LHCN-M2 (cell line): ENCODE data around the gene SLC39A5. TPM values are rescaled to one million over a fixed set of nuclear protein-coding genes. Genes with fewer than 3 reads are reported as not detected.

Experiments
- DNase-seq: peaks from one replicate; pipeline ENCODE4 v3.0.0-alpha.2; 2012; ENCODE audit warnings: low read depth
- polyA plus RNA-seq: library from polyadenylated mRNA; unstranded; fragments of >200 nt; gene quantifications from one replicate; pipeline ENCODE4 v1.2.1, GENCODE V29; 2012; ENCODE audit warnings: missing spikeins
- total RNA-seq: library from RNA; depleted of rRNA; stranded (reverse); fragments of >200 nt; gene quantifications from 2 replicates; pipeline ENCODE4 v1.2.3, GENCODE V29; 2014; rRNA removed

The SLC39A5 gene, protein sequence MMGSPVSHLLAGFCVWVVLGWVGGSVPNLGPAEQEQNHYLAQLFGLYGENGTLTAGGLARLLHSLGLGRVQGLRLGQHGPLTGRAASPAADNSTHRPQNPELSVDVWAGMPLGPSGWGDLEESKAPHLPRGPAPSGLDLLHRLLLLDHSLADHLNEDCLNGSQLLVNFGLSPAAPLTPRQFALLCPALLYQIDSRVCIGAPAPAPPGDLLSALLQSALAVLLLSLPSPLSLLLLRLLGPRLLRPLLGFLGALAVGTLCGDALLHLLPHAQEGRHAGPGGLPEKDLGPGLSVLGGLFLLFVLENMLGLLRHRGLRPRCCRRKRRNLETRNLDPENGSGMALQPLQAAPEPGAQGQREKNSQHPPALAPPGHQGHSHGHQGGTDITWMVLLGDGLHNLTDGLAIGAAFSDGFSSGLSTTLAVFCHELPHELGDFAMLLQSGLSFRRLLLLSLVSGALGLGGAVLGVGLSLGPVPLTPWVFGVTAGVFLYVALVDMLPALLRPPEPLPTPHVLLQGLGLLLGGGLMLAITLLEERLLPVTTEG
- not detected in 2 replicates for total RNA-seq
- polyA plus RNA-seq, result not detected

DNA sequence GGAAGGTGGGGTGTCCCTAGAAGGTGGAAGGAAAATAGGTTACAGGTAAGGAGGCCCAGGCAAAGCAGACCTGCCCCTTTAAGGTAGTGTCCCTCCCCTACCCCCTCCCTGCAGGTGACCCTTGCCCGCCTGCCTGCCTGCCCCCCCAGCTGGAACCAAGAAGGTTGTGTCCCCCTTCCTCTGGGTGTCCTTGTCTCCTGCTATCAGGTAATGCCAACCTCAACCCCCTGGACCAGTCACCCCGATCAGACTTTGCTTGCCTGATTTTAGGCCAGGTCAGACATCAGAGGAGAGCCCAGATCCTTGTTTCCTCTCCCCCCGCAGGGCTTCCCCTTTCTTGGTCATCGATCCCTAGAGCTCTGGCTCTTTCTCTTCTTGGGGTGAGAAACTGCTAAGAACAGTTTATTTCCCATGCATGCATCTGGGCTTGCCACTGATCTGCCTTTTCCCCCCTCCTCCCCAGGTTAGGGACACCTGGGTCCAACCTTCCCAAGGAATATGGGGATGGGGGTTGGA lies at the start of gene SLC39A5:
Gene SLC39A5 (plus strand): TSS at position 136 of the 516 bp plus-strand sequence. CDS start 1,224 bp downstream, outside the sequence.
- no peak for DNase-seq

- DNase-seq, result no peak
Measured at GRCh38 chr12:56186957-56187356, 42.9 kb upstream of the SLC39A5 start.

GRCh38 chr12:56188131-56188777 lies 41.6 kb upstream of the SLC39A5 start:
- DNase-seq, result no peak

- no peak for DNase-seq
Measured at GRCh38 chr12:56188778-56189098, 41.1 kb upstream of the SLC39A5 start.

DNA sequence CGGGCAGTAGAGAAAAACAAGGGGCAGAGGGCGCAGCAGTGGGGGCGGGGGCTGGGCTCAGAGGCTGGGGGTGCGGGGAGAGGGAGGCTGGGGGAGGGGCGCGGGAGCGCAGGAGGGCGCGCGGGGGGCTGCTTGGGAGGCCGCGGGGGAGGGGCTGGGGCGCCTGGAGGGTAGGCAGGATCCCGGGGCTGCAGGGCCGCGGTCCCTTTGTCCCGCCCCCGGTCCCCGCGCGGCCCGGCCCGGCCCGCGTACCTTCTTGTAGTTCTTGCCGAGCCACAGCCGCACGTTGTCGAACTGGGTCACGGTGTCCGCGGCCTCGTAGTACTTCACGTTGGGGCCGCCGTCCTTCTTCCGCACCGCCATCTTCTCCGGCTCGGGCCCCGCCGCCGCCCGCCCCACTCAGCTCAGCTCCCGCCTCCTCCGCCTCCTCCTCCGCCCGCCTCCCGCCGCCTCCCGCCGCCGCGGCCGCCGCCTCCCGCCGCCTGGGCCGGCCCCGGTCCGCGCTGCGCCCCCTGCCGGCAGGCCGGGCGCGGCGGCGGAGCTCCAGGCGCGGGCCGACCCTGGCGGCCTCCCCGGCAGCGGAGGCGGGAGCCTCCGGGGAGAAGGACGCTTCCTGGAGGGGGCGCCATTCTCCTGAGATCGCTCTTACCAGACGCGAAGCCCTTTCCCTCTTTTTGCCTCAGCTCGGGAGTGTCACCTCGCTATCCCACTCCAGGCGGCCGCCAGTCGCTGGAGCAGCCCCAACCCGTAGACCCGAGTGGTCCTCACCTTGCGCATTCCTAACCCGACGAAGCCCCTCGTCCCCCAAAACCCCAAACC lies 40.5 kb upstream of the SLC39A5 start, which contains the start of gene SMARCC2:
Gene SMARCC2 (minus strand): TSS at position 385 of the 819 bp plus-strand sequence. CDS start 22 bp downstream, at position 363.
- DNase-seq, result peak; percentile 77

DNA sequence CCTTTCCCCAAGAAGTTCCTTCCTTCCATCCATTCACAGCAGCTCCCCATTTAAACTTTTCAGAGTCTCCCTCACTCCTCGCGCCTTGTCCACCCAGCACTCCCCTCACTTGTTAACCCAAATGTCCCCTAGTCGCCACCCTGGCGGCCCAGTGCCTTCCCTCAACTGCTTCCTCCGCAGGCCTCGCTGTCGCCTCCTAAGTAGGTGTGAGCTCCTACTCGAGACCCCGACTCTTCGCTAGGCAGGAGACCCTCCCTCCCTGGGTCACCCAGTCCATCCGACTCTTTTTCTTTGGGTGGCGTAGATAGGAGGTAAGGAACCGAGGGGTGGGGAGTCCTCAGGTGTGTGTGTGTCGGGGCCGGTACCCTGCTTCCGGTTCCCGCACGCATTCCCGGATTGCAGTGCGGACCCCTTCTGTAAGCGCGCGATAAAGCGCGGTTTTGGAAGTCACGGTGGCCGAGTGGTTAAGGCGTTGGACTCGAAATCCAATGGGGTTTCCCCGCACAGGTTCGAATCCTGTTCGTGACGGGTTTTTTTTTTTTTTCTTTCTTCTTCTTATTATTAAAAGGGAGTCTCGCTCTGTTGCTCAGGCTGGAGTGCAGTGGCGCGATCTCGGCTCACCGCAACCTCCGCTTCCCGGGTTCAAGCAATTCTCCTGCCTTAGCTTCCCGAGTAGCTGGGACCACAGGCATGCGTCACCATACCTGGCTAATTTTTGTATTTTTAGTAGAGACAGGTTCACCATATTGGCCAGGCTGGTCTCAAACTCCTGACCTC lies 39.7 kb upstream of the SLC39A5 start:
- peak; percentile 86 for DNase-seq

DNA sequence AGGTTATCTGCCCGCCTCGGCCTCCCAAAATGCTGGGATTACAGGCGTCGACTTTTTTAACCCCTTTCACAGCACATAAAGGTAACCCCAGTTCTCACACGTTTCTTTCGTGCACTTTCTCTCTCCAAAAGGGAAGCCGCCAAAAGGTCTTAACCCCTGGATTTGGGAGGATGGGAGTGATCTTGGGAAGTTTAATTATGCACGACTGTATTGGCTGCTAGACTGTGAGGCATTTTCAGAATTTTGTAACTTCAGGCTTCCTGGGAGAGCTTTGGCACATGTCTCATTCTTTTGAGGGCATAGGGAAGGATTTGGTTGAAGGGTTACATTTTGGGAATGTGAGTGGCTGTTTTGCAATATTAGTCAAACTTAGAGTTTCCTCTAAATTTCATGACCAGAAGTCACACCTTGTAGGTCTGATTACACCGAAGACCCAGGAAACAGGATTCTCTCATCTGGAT lies 39.1 kb upstream of the SLC39A5 start:
- no peak for DNase-seq

- DNase-seq, result no peak
Measured at GRCh38 chr12:56192582-56192981, 37.3 kb upstream of the SLC39A5 start.

DNA sequence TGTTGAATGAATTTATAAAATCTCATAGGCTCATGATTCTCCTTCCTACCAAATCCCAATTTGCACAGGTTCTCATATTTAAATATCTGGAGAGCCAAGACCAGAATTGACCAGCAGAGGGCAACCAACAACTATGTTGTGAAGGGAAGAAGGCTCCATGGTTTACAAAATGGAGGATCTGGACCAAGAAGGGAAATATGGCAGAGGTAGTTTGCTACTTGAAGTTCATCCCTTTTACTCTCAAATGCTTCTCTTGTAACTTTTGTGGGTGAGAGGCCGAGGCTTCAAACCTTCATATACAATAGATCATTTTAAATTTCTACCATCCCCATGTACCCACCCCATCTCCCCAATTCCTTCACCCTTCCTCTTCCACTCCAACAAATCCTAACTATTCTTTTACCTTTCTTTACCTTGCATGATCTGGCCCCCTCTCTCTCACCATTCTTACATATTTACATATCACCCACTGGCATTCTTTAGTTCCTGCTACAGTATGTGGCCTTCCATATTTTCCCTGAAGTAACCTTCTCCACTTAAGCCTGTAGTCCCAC lies 36.7 kb upstream of the SLC39A5 start:
- peak; percentile 83 for DNase-seq

- DNase-seq, result peak; percentile 73
Measured at GRCh38 chr12:56196818-56197550, 32.9 kb upstream of the SLC39A5 start.

DNA sequence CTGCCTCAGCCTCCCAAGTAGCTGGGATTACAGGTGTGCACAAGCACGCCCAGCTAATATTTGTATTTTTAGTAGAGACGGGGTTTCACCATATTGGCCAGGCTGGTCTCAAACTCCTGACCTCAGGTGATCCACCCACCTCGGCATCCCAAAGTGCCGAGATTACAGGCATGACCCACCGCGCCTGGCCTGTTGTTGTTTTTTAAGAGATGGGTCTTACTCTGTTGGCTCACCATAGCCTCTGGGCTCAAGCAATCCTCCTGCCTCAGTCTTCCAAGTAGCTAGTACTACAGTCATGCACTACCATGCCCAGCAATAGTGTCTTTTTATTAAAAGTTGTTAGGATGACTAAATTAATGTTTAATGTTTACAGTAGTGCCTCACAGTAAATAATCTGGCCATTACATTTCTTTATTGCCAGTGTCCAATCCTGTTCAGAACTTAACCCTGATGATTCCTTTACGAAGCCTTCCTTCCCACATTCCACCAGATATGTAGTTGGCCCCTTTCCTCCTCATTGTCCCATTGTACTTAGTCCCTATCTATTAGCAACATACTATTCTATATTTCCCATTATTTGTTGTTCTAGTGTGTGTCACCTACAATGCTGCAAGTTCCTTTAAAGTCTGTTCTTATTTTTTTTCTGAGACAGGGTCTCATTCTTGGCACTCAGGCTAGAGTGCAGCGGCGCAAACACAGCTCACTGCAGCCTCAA lies 31.8 kb upstream of the SLC39A5 start:
- DNase-seq, result no peak

GRCh38 chr12:56198836-56199235 lies 31.0 kb upstream of the SLC39A5 start:
- DNase-seq, result no peak

DNA sequence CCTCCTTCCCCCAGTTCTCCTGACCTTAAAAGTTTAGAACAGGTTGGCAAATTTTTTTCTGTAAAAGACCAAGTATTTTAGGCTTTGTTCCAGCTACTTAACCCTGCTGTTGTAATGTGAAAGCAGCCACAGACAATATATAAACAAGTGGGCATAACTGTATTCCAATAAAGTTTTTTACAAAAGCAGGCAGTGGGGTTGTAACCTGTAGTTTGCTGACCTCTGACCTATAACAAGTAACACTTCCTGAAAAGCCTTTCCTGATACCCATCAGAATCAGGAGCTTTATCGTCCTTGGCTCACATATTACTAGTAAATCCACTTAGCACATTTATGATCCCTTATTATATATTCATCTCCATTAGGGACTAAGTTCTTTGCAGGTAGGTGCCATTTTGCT lies 27.5 kb upstream of the SLC39A5 start:
- DNase-seq, result no peak

DNA sequence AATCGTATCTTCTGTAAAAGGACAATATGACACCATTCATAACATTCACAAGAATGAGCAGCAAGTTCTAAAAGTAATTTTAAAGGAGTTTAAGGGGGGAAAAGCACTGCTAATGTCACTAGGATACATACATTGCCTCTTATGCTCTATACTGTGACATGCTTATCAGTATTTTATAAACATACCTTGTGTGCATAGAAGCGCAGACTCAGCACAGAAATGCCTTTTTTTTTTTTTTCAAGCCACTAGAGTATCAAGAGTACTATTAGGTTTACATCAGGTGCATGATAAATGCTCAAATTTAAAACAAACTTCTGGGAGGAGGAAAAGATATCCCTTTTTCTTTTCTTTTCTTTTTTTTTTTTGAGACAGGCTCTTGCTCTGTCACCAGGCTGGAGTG lies 27.0 kb upstream of the SLC39A5 start:
- DNase-seq, result no peak

GRCh38 chr12:56204275-56204674 lies 25.6 kb upstream of the SLC39A5 start:
- DNase-seq, result no peak

GRCh38 chr12:56205445-56205844 lies 24.4 kb upstream of the SLC39A5 start:
- DNase-seq, result no peak

DNA sequence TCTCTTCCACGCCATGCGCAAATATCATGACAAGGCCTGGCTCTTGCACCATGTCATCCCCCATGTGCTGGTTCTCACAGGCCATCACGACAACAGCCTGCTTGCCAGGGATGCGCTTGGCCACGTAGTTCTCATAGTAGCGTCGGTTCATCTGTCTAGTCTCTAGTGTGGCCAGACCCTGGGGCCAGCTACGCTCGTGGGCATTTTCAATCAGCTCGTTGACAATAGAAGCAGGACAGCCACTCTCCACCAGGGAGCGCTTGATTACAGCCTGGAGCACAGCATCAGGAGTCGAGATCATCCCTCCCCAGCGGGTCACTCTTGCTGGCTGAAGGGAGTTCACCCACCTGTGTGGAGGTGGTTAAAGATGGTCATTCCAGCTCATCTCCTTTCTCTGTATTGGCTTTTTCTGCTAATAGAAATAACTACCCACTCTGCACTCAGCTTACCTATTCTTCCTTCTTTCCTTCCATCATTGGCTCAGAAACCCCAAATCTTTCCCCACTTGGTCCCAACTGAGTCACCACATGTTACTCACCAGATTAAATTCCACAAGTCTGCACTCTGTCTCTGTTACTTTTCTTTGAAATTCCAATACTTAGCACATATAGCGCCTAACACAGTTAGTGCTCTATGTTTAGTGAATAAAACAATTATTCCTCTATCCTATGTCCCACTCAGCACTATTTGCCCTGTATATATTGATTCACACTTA lies 23.2 kb upstream of the SLC39A5 start:
- DNase-seq, result peak; percentile 47

DNA sequence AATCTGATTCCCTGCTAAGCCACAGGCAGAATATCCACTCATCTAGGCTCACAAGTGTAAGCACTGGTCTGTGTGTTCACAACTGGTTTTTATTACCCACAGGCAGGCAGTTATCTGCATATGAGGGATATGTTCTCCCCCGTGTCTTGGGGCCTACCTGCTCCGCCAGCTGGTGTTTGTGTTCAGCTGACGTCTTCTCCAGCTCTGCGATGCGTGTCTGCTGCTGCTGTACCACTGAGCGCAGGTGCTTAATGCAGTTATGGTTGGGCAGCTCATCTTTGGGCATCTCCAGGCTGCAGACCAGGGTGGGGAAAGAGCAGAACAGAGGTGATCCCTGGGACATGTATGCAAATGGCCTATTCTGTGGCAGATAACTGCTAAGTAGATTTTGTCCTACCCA lies 21.8 kb upstream of the SLC39A5 start:
- DNase-seq, result no peak
